PC-9 (cell line): ENCODE measurements around the gene GATAD2B. TPM values are rescaled to one million over a fixed set of nuclear protein-coding genes. Genes with fewer than 3 reads are reported as not detected.

ENCODE experiments used
- BruUV-seq: library from RNA; stranded (reverse); fragments of 400-500 nt; replicated peaks from 2 replicates; lab custom pipeline; 2021; lab: Mats Ljungman, UMichigan
- CTCF ChIA-PET: fragments of 300-600 bp; sonication (Branson Sonifier 250); formaldehyde crosslinking; loops from one replicate; lab custom pipeline; 2022; ENCODE audit warnings: antibody characterized with exemption; lab: Charles Lee
- POLR2A ChIA-PET: fragments of 300-600 bp; sonication (Branson Sonifier 250); formaldehyde crosslinking; loops from one replicate; lab custom pipeline; 2022; ENCODE audit warnings: antibody characterized with exemption; ENCODE audit not compliant: unreplicated experiment; lab: Charles Lee
- DNase-seq, 2 experiments: peaks; one replicate each; pipeline versions ENCODE4 v3.0.0 to v3.0.0-alpha.2; 2015 to 2022; ENCODE audit warnings: mixed read lengths in 1 of 2
- H2AFZ ChIP-seq: fragments of 200-600 bp; sonication (generic); 2 replicates; pipeline ENCODE4 v1.8.1; 2017; ENCODE audit warnings: antibody characterized with exemption
- H3F3A ChIP-seq: fragments of 200-600 bp; sonication (generic); 2 replicates; pipeline ENCODE4 v1.8.1; 2017; ENCODE audit warnings: antibody characterized with exemption, mild to moderate bottlenecking, low read depth; ENCODE audit not compliant: insufficient read depth
- H3K27ac ChIP-seq: fragments of 200-600 bp; sonication (generic); 2 replicates; pipeline ENCODE4 v1.6.1; 2016; ENCODE audit warnings: mixed run types
- H3K27me3 ChIP-seq: fragments of 200-600 bp; sonication (generic); 2 replicates; pipeline ENCODE4 v1.6.1; 2016; ENCODE audit warnings: low read depth, mixed run types; ENCODE audit not compliant: insufficient read depth
- H3K36me3 ChIP-seq: fragments of 200-600 bp; sonication (generic); 2 replicates; pipeline ENCODE4 v1.6.1; 2016; ENCODE audit warnings: low read depth, mixed run types
- H3K4me1 ChIP-seq: fragments of 200-600 bp; sonication (generic); replicated peaks from 2 replicates; pipeline ENCODE4 v1.6.1; 2016; ENCODE audit warnings: mixed run types; ENCODE audit not compliant: insufficient read depth
- H3K4me2 ChIP-seq: fragments of 200-600 bp; sonication (generic); 2 replicates; pipeline ENCODE4 v1.6.1; 2017; ENCODE audit warnings: mixed run types
- H3K4me3 ChIP-seq: fragments of 200-600 bp; sonication (generic); 2 replicates; pipeline ENCODE4 v1.6.1; 2016; ENCODE audit warnings: mixed run types
- H3K79me2 ChIP-seq: fragments of 200-600 bp; sonication (generic); 2 replicates; pipeline ENCODE4 v1.6.1; 2017; ENCODE audit warnings: low read depth, mixed run types
- H3K9me2 ChIP-seq: fragments of 200-600 bp; sonication (generic); 2 replicates; pipeline ENCODE4 v1.8.1; 2017; ENCODE audit warnings: mild to moderate bottlenecking; ENCODE audit not compliant: insufficient read depth
- H3K9me3 ChIP-seq: fragments of 200-600 bp; sonication (generic); 2 replicates; pipeline ENCODE4 v1.8.1; 2016; ENCODE audit warnings: low read depth; ENCODE audit not compliant: insufficient read depth
- H4K20me1 ChIP-seq: fragments of 200-600 bp; sonication (generic); 2 replicates; pipeline ENCODE4 v1.8.1; 2017; ENCODE audit not compliant: insufficient read depth
- CTCF ChIP-seq: fragments of 200-600 bp; sonication (generic); conservative IDR thresholded peaks from 2 replicates; pipeline ENCODE4 v1.6.1; 2017; ENCODE audit warnings: mixed run types, antibody characterized with exemption, mild to moderate bottlenecking, moderate library complexity
- EZH2 ChIP-seq: fragments of 200-600 bp; sonication (generic); IDR thresholded peaks from 2 replicates; pipeline ENCODE4 v1.8.0; 2017; ENCODE audit warnings: antibody characterized with exemption, low read depth
- intact Hi-C: fragments of 100-400 bp; cut with micrococcal nuclease; formaldehyde crosslinking; loops from one replicate; pipeline ENCODE4 v1.10.0; 2022; ENCODE audit not compliant: unreplicated experiment
- total RNA-seq: library from RNA; stranded (reverse); gene quantifications from 2 replicates; pipeline ENCODE4 v1.2.3, GENCODE V29; 2021

The GATAD2B gene
- total RNA-seq, 1 experiment from 2014 or later, result 56.1 TPM

- H3K9me3 ChIP-seq, result no peaks in the 10 kb centered on the region
- no peak overlapping the region for H3K4me2 ChIP-seq
- DNase-seq, result no peak
- H3F3A ChIP-seq, result peaks cover 13% of the 10 kb centered on the region; the same call in 1 of the 2 replicates
- H3K27me3 ChIP-seq, result no peaks in the 10 kb centered on the region
- CTCF ChIA-PET, result no interaction called here
- no peaks in the 10 kb centered on the region for H3K9me2 ChIP-seq
- no peak overlapping the region for H3K4me3 ChIP-seq
- POLR2A ChIA-PET, result interaction anchor here (0.6 kb wide), 1 partner anchor 11 kb away, joined by 5 read pairs; no protein-coding TSS in a partner anchor
- TF ChIP-seq EZH2 (no peak), CTCF (no peak)
- 0 out of 2 replicates have a peak, but pooled peaks cover 6% of the 10 kb centered on the region for H3K4me1 ChIP-seq
- intact Hi-C loops, result no loop called here
- H2AFZ ChIP-seq, result no peak overlapping the region
- H3K36me3 ChIP-seq, result peaks cover 14% of the 10 kb centered on the region; the same call in 1 of the 2 replicates
- no peaks in the 10 kb centered on the region for H3K79me2 ChIP-seq
- BruUV-seq, result no TSS peak
- no peak overlapping the region for H3K27ac ChIP-seq
- H4K20me1 ChIP-seq, result 0 out of 2 replicates have a peak, but pooled peaks cover 4% of the 10 kb centered on the region
Measured at GRCh38 chr1:153771261-153771660, 151.5 kb downstream of the GATAD2B start.

GRCh38 chr1:153770797-153771196 is 152.0 kb downstream of the GATAD2B start:
- TF ChIP-seq EZH2 (no peak), CTCF (no peak)
- no peaks in the 10 kb centered on the region for H3K9me3 ChIP-seq
- intact Hi-C loops, result no loop called here
- ChIA-PET POLR2A (no interaction called here), CTCF (no interaction called here)
- no peaks in the 10 kb centered on the region for H3K27me3 ChIP-seq
- H3K9me2 ChIP-seq, result no peaks in the 10 kb centered on the region
- no peak overlapping the region for H3K27ac ChIP-seq
- no peaks in the 10 kb centered on the region for H3K79me2 ChIP-seq
- no peak overlapping the region for H3K4me3 ChIP-seq
- no peak for DNase-seq
- H4K20me1 ChIP-seq, result 0 out of 2 replicates have a peak, but pooled peaks cover 4% of the 10 kb centered on the region
- 0 out of 2 replicates have a peak, but pooled peaks cover 5% of the 10 kb centered on the region for H3K4me1 ChIP-seq
- no peak overlapping the region for H3K4me2 ChIP-seq
- peaks cover 14% of the 10 kb centered on the region; the same call in 1 of the 2 replicates for H3K36me3 ChIP-seq
- no TSS peak for BruUV-seq
- no peak overlapping the region for H2AFZ ChIP-seq
- H3F3A ChIP-seq, result peaks cover 13% of the 10 kb centered on the region; the same call in 1 of the 2 replicates

- TF ChIP-seq CTCF, result no peak
- TF ChIP-seq EZH2, result no peak
- Histone ChIP-seq H3K4me2 (no peak overlapping the region), H3F3A (peaks cover 2% of the 10 kb centered on the region; the same call in 1 of the 2 replicates), H2AFZ (no peak overlapping the region), H3K36me3 (peaks cover 14% of the 10 kb centered on the region; the same call in 1 of the 2 replicates), H3K27me3 (no peaks in the 10 kb centered on the region), H3K79me2 (no peaks in the 10 kb centered on the region), H3K4me1 (no peaks in the 10 kb centered on the region), H3K9me2 (no peaks in the 10 kb centered on the region), H3K27ac (no peak overlapping the region), H3K4me3 (no peak overlapping the region), H3K9me3 (no peaks in the 10 kb centered on the region), H4K20me1 (no peaks in the 10 kb centered on the region)
- CTCF ChIA-PET, result interaction anchor here (0.6 kb wide), 2 partner anchors 92 to 720 kb away, joined by 3 to 13 read pairs; no protein-coding TSS in a partner anchor
- POLR2A ChIA-PET, result no interaction called here
- no peak for DNase-seq
- BruUV-seq, result no TSS peak
- intact Hi-C loops, result no loop called here
Measured at GRCh38 chr1:153769221-153769620, 153.6 kb downstream of the GATAD2B start.
